Fibroblast of mammary gland (primary cell): ENCODE measurements around the gene CXorf49.
"Not testable (repeated sequence)": the region's sequence is repeated elsewhere in the genome, so short reads cannot be mapped to it uniquely, and the experiment has no call there.

Experiments used
- DNase-seq: peaks from one replicate; pipeline ENCODE4 v3.0.0-alpha.2; 2010; ENCODE audit warnings: low read depth
- H3K4me3 ChIP-seq: 2 replicates; pipeline ENCODE4 v1.5.1; 2011; ENCODE audit warnings: low read depth, mild to moderate bottlenecking, low read length, moderate library complexity; ENCODE audit not compliant: control insufficient read depth
- TF ChIP-seq, protein P1 (sequence below): conservative IDR thresholded peaks from 2 replicates; pipeline ENCODE4 v1.5.1; 2011; ENCODE audit warnings: low read depth, low read length, inconsistent platforms; ENCODE audit not compliant: control insufficient read depth, insufficient read depth

Gene CXorf49

DNA sequence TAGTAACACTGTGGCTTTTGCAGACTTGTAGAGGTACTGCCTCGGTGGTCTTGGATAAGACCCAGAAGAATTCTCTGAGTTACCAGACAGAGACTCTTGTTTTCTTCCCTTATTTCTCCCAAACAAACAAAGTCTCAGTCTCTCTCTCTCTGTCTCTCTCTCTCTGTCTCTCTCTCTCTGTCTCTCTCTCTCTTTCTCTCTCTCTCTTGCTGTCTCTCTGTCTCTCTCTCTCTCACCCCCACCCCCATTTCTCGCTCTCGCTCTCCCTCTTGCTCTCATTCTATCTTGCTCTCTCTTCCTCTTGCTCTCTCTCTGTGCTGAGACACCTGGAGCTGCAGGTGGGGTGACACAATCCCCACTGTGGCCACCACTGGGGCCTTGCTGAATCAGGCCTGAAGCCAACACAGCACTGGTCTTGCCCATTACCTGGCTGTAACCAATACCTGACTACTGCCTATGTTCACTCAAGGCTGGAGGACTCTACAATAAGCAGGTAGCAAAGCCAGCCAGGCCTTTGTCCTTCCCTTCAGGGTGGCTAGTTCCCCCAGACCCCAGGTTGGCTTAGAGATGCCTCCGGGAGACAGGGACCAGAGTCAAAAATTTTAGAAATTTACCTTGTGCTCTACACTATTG lies 38.4 kb downstream of the CXorf49 start:
- TF ChIP-seq, protein P1, sequence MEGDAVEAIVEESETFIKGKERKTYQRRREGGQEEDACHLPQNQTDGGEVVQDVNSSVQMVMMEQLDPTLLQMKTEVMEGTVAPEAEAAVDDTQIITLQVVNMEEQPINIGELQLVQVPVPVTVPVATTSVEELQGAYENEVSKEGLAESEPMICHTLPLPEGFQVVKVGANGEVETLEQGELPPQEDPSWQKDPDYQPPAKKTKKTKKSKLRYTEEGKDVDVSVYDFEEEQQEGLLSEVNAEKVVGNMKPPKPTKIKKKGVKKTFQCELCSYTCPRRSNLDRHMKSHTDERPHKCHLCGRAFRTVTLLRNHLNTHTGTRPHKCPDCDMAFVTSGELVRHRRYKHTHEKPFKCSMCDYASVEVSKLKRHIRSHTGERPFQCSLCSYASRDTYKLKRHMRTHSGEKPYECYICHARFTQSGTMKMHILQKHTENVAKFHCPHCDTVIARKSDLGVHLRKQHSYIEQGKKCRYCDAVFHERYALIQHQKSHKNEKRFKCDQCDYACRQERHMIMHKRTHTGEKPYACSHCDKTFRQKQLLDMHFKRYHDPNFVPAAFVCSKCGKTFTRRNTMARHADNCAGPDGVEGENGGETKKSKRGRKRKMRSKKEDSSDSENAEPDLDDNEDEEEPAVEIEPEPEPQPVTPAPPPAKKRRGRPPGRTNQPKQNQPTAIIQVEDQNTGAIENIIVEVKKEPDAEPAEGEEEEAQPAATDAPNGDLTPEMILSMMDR: no peak
- DNase-seq: no peak
- H3K4me3 ChIP-seq: no peak overlapping the region

DNA sequence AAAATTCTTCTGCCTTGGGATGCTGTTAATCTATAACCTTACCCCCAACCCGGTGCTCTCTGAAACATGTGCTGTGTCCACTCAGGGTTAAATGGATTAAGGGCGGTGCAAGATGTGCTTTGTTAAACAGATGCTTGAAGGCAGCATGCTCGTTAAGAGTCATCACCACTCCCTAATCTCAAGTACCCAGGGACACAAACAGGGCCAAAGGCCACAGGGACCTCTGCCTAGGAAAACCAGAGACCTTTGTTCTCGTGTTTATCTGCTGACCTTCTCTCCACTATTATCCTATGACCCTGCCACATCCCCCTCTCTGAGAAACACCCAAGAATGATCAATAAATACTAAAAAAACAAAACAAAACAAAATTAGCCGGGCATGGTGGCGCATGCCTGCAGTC lies 40.9 kb downstream of the CXorf49 start:
- H3K4me3 ChIP-seq, DNase-seq: not testable (repeated sequence)

GRCh38 chrX:71676068-71676795 lies 41.9 kb downstream of the CXorf49 start:
- not testable (repeated sequence) for DNase-seq, H3K4me3 ChIP-seq

DNA sequence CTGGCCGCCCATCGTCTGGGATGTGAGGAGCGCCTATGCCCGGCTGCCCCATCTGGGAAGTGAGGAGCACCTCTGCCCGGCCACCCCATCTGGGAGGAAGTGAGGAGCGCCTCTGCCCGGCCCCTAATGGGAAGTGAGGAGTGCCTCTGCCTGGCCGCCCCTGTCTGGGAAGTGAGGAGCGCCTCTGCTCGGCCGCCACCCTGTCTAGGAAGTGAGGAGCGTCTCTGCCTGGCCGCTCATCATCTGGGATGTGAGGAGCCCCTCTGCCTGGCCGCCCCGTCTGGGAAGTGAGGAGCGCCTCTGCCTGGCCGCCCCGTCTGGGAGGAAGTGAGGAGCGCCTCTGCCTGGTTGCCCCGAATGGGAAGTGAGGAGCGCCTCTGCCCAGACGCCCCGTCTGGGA lies 42.4 kb downstream of the CXorf49 start:
- not testable (repeated sequence) for H3K4me3 ChIP-seq

DNA sequence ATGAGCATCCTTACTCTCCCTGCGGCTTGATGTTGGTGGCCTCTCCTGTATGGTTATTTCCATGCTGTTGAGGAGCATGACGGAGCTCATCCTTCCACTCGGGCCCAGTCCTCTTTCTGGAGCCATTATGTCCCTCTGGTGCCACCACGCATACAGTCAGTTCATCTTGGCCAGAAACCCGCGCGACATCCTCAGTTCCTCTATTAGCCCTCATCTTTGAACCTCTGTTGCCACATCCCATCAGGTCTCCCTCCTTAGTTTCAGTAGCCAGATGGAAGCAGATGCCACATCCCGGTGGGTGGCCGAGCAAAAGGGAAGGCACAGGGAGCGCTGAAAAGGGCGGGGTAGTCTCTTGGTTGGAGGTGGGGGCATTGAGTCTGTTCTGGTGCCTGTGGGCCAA lies 46.1 kb downstream of the CXorf49 start:
- no peak for DNase-seq
- TF ChIP-seq, protein P1: no peak
- no peak overlapping the region for H3K4me3 ChIP-seq

More for the DNA sequence above, 42.4 kb downstream of the CXorf49 start:
- DNase-seq: not testable (repeated sequence)

- no peak overlapping the region for H3K4me3 ChIP-seq
- no peak for DNase-seq
- TF ChIP-seq, protein P1: no peak
These were observed 46.9 kb downstream of the CXorf49 start for GRCh38 chrX:71671043-71671780.

GRCh38 chrX:71669947-71670346 lies 48.1 kb downstream of the CXorf49 start:
- not testable (repeated sequence) for DNase-seq, H3K4me3 ChIP-seq
- TF ChIP-seq, protein P1: peak; percentile 13

DNA sequence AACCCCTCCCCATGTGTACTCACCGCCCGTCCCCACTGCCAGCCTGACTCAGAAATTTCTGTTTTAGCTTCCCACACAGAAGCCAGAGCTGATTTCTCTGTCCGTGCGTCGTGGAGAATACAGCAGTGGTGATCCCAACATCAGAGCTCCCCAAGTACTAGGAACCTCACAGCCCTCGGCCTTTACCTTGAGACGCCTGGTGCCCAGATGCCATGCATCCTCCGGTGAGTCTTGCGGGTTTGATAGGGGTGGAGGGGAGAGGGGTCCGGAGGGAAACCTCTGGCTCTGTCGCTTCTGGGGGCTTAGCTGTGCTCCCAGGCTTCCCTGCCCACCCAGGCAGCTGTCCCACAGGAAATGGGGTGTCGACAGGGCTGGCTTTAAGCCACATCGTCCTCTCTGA lies 48.6 kb downstream of the CXorf49 start:
- H3K4me3 ChIP-seq: no peak overlapping the region
- TF ChIP-seq, protein P1: no peak
- DNase-seq: no peak
